ENCODE data around the gene PRDM5.

GRCh38 chr4:120703908-120704307 lies 218.6 kb downstream of the PRDM5 start:
- TF ChIP-seq, protein P1, sequence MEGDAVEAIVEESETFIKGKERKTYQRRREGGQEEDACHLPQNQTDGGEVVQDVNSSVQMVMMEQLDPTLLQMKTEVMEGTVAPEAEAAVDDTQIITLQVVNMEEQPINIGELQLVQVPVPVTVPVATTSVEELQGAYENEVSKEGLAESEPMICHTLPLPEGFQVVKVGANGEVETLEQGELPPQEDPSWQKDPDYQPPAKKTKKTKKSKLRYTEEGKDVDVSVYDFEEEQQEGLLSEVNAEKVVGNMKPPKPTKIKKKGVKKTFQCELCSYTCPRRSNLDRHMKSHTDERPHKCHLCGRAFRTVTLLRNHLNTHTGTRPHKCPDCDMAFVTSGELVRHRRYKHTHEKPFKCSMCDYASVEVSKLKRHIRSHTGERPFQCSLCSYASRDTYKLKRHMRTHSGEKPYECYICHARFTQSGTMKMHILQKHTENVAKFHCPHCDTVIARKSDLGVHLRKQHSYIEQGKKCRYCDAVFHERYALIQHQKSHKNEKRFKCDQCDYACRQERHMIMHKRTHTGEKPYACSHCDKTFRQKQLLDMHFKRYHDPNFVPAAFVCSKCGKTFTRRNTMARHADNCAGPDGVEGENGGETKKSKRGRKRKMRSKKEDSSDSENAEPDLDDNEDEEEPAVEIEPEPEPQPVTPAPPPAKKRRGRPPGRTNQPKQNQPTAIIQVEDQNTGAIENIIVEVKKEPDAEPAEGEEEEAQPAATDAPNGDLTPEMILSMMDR (IDR thresholded peaks at IDR 0.05) = no peak
- TF ChIP-seq POLR2A (IDR thresholded peaks at IDR 0.05) = no peak

Data from prostate gland (tissue), 2 donors.